Measurements from ENCODE around the gene SEC23A. TPM values are rescaled to one million over a fixed set of nuclear protein-coding genes. Genes with fewer than 3 reads are reported as not detected.
"Not testable (repeated sequence)": the region's sequence is repeated elsewhere in the genome, so short reads cannot be mapped to it uniquely, and the experiment has no call there.

SEC23A gene
- total RNA-seq, 1 experiment from 2014 or later = 108 TPM

DNA sequence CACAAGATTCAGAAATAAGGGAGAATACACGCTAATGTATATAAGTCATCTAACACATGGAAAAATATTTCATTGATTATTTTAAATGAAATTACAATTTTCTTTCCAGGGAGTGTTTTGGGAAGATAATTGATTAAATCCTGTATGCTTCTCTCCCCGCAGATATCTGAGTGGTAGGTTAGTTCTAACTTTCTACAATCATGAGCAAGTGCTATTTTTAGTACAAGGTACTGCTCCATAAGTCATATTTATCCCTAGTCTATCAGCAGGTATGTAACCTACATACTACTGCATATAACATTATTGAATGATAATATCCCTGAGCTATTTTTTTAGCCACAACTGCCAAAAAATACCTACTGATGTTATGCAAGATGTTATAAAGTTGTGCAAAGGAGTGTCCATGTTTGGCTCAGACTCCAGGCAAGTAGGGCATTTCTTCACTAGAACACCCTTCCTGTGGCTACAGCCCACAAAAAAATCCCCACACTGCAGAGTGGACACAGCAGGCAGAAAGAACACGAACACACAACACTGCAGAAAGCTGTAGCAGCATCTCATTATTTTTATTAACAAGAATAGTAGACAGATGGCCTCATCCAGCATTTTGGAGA, 87.0 kb downstream of the SEC23A start:
- no peaks in the 10 kb centered on the region for H3K9me3 ChIP-seq
- POLR2A ChIA-PET = no interaction called here
- H3K36me3 ChIP-seq (ENCODE audit: control insufficient read depth, insufficient read depth, low read length) = no peaks in the 10 kb centered on the region
- Mint-ChIP-seq H3K36me3 (ENCODE audit: insufficient read depth, unreplicated experiment) (peaks cover 37% of the 10 kb centered on the region), H3K27me3 (ENCODE audit: insufficient read depth, unreplicated experiment) (no peaks in the 10 kb centered on the region), H3K9me3 (ENCODE audit: unreplicated experiment) (no peaks in the 10 kb centered on the region), H3K27ac (ENCODE audit: unreplicated experiment) (peak overlapping the region; percentile 12), H3K4me1 (ENCODE audit: low read depth, unreplicated experiment) (peaks cover 6% of the 10 kb centered on the region), H3K4me3 (ENCODE audit: unreplicated experiment) (no peak overlapping the region)
- CTCF ChIA-PET = interaction anchor here (0.6 to 1.7 kb wide), 7 partner anchors 8 to 416 kb away, joined by 3 to 8 read pairs (median 3); partner anchors contain the start of gene FBXO33
- intact Hi-C loops (cut with micrococcal nuclease; ENCODE audit: unreplicated experiment) = loop anchor here (1.0 kb wide), 4 partner anchors 75 to 411 kb away; no protein-coding TSS in a partner anchor
- no TSS peak for BruUV-seq (replicated peaks)
- no peak overlapping the region for H3K4me3 ChIP-seq (ENCODE audit: low read depth, low read length)
- TF ChIP-seq CTCF (IDR thresholded peaks at IDR 0.05; ENCODE audit: insufficient read depth in 1 of 2, low read depth in 1 of 2, low read length in 1 of 2, severe bottlenecking in 1 of 2, unreplicated experiment in 1 of 2) = no peak
- H3K4me1 ChIP-seq = peaks cover 4% of the 10 kb centered on the region; the same call in 1 of the 2 replicates
- no peak for DNase-seq
- no peaks in the 10 kb centered on the region for H3K27me3 ChIP-seq (replicated peaks; ENCODE audit: control insufficient read depth, insufficient read depth, low read length)

GRCh38 chr14:39015360-39015961, 87.6 kb downstream of the SEC23A start:
- Histone ChIP-seq H3K27me3 (replicated peaks; ENCODE audit: control insufficient read depth, insufficient read depth, low read length) (no peaks in the 10 kb centered on the region), H3K4me1 (peaks cover 4% of the 10 kb centered on the region; the same call in 1 of the 2 replicates), H3K9me3 (no peaks in the 10 kb centered on the region), H3K4me3 (ENCODE audit: low read depth, low read length) (no peak overlapping the region), H3K36me3 (ENCODE audit: control insufficient read depth, insufficient read depth, low read length) (no peaks in the 10 kb centered on the region)
- intact Hi-C loops (cut with micrococcal nuclease; ENCODE audit: unreplicated experiment) = loop anchor here (1.0 kb wide), 4 partner anchors 74 to 410 kb away; no protein-coding TSS in a partner anchor
- peaks cover 6% of the 10 kb centered on the region for H3K4me1 Mint-ChIP-seq (ENCODE audit: low read depth, unreplicated experiment)
- TF ChIP-seq CTCF (IDR thresholded peaks at IDR 0.05; ENCODE audit: insufficient read depth in 1 of 2, low read depth in 1 of 2, low read length in 1 of 2, severe bottlenecking in 1 of 2, unreplicated experiment in 1 of 2) = peak; percentile 67 to 81
- H3K36me3 Mint-ChIP-seq (ENCODE audit: insufficient read depth, unreplicated experiment) = peaks cover 38% of the 10 kb centered on the region
- ChIA-PET CTCF (interaction anchor here (0.6 to 1.7 kb wide), 7 partner anchors 8 to 292 kb away, joined by 3 to 8 read pairs (median 3); no protein-coding TSS in a partner anchor), POLR2A (no interaction called here)
- BruUV-seq (replicated peaks) = no TSS peak
- no peaks in the 10 kb centered on the region for H3K27me3 Mint-ChIP-seq (ENCODE audit: insufficient read depth, unreplicated experiment)
- peak in 1 of 2 experiments; percentile 37 for DNase-seq
- H3K9me3 Mint-ChIP-seq (ENCODE audit: unreplicated experiment) = no peaks in the 10 kb centered on the region
- H3K4me3 Mint-ChIP-seq (ENCODE audit: unreplicated experiment) = no peak overlapping the region
- no peak overlapping the region for H3K27ac Mint-ChIP-seq (ENCODE audit: unreplicated experiment)

GRCh38 chr14:39014460-39014859, 88.6 kb downstream of the SEC23A start:
- CTCF ChIA-PET = interaction anchor here (1.2 kb wide), 1 partner anchor 291 kb away, joined by 3 read pairs; no protein-coding TSS in a partner anchor
- intact Hi-C loops (cut with micrococcal nuclease; ENCODE audit: unreplicated experiment) = no loop called here

DNA sequence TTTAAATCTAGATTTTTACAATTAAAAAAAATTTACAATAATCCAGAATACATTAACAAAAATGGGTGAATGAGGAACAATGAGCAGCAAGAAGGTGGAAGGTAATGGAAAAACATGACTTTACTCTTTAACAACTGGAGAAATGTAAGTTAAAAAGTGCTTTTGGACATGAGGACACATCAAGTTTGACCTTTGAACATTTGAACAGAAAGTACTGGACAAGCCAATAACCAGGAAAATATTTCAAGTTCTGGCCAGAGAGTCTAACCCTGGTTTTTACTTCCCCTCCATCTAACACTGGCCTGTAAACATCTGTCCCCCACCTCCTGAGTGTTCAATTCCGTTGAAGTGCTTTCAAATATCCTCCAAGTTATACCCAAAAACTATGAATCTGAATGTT, 94.1 kb downstream of the SEC23A start:
- H3K27me3 ChIP-seq (replicated peaks; ENCODE audit: control insufficient read depth, insufficient read depth, low read length); CTCF ChIA-PET; H3K9me3 Mint-ChIP-seq (ENCODE audit: unreplicated experiment); BruUV-seq (replicated peaks); H3K4me3 Mint-ChIP-seq (ENCODE audit: unreplicated experiment); DNase-seq; H3K4me3 ChIP-seq (ENCODE audit: low read depth, low read length); H3K36me3 ChIP-seq (ENCODE audit: control insufficient read depth, insufficient read depth, low read length); H3K27ac Mint-ChIP-seq (ENCODE audit: unreplicated experiment); intact Hi-C loops (cut with micrococcal nuclease; ENCODE audit: unreplicated experiment); POLR2A ChIA-PET; H3K27me3 Mint-ChIP-seq (ENCODE audit: insufficient read depth, unreplicated experiment); H3K9me3 ChIP-seq; H3K4me1 Mint-ChIP-seq (ENCODE audit: low read depth, unreplicated experiment): not testable (repeated sequence)
- H3K36me3 Mint-ChIP-seq (ENCODE audit: insufficient read depth, unreplicated experiment) = peaks cover 26% of the 10 kb centered on the region
- H3K4me1 ChIP-seq = peaks cover 10% of the 10 kb centered on the region; the same call in 1 of the 2 replicates

More at GRCh38 chr14:39014460-39014859, 88.6 kb downstream of the SEC23A start:
- H3K27me3 ChIP-seq (replicated peaks; ENCODE audit: control insufficient read depth, insufficient read depth, low read length) = no peaks in the 10 kb centered on the region
- H3K4me3 Mint-ChIP-seq (ENCODE audit: unreplicated experiment) = no peak overlapping the region
- H3K36me3 Mint-ChIP-seq (ENCODE audit: insufficient read depth, unreplicated experiment) = peaks cover 38% of the 10 kb centered on the region
- no peak overlapping the region for H3K4me3 ChIP-seq (ENCODE audit: low read depth, low read length)
- H3K27ac Mint-ChIP-seq (ENCODE audit: unreplicated experiment) = no peak overlapping the region
- DNase-seq = no peak
- H3K4me1 Mint-ChIP-seq (ENCODE audit: low read depth, unreplicated experiment) = peaks cover 6% of the 10 kb centered on the region
- H3K4me1 ChIP-seq = peaks cover 4% of the 10 kb centered on the region; the same call in 1 of the 2 replicates
- no peak for TF ChIP-seq CTCF (IDR thresholded peaks at IDR 0.05; ENCODE audit: insufficient read depth in 1 of 2, low read depth in 1 of 2, low read length in 1 of 2, severe bottlenecking in 1 of 2, unreplicated experiment in 1 of 2)
- POLR2A ChIA-PET = no interaction called here
- no peaks in the 10 kb centered on the region for H3K27me3 Mint-ChIP-seq (ENCODE audit: insufficient read depth, unreplicated experiment)
- no peaks in the 10 kb centered on the region for H3K9me3 ChIP-seq
- no peaks in the 10 kb centered on the region for H3K36me3 ChIP-seq (ENCODE audit: control insufficient read depth, insufficient read depth, low read length)
- H3K9me3 Mint-ChIP-seq (ENCODE audit: unreplicated experiment) = no peaks in the 10 kb centered on the region
- no TSS peak for BruUV-seq (replicated peaks)
